H1 (cell line): Measurements from ENCODE around the gene CREBBP. TPM values are rescaled to one million over a fixed set of nuclear protein-coding genes. Genes with fewer than 3 reads are reported as not detected.

ENCODE experiments used
- CTCF ChIA-PET: fragments of 300-600 bp; sonication (Branson Sonifier 250); formaldehyde crosslinking; loops from one replicate; lab custom pipeline; 2021; ENCODE audit not compliant: partially characterized antibody; lab: Charles Lee
- POLR2A ChIA-PET: fragments of 300-600 bp; sonication (Branson Sonifier 250); formaldehyde crosslinking; loops from one replicate; lab custom pipeline; 2021; ENCODE audit warnings: inconsistent platforms; ENCODE audit not compliant: partially characterized antibody; lab: Charles Lee
- DNase-seq, 2 experiments: peaks; one replicate each; pipeline versions ENCODE4 v3.0.0 to v3.0.0-alpha.2; 2010 to 2022; ENCODE audit warnings: low spot score in 2 of 2, low read depth in 1 of 2, mixed read lengths in 1 of 2
- FAIRE-seq: peaks from 2 replicates; lab custom pipeline; 2011; peaks lifted over from hg19 to GRCh38; lab: Jason Lieb, UNC
- H2AFZ ChIP-seq: 2 replicates; pipeline ENCODE4 v1.8.1; 2012; ENCODE audit warnings: low read length, inconsistent platforms
- H2AK5ac ChIP-seq: 2 replicates; pipeline ENCODE4 v1.6.1; 2013; ENCODE audit warnings: low read depth, low read length
- H2BK120ac ChIP-seq: replicated peaks from 2 replicates; pipeline ENCODE3; 2013; ENCODE audit warnings: low read depth, low read length, inconsistent platforms
- H2BK12ac ChIP-seq: 2 replicates; pipeline ENCODE4 v1.6.1; 2013; ENCODE audit warnings: low read depth, low read length
- H2BK15ac ChIP-seq: 2 replicates; pipeline ENCODE4 v1.6.1; 2013; ENCODE audit warnings: low read length
- H2BK20ac ChIP-seq: 2 replicates; pipeline ENCODE4 v1.6.1; 2013; ENCODE audit warnings: low read length
- H2BK5ac ChIP-seq: 2 replicates; pipeline ENCODE4 v1.6.1; 2013; ENCODE audit warnings: low read depth, low read length
- H3K14ac ChIP-seq: 2 replicates; pipeline ENCODE4 v1.6.1; 2013; ENCODE audit warnings: inconsistent platforms; ENCODE audit not compliant: insufficient read length
- H3K18ac ChIP-seq: 2 replicates; pipeline ENCODE4 v1.6.1; 2013; ENCODE audit warnings: low read length; ENCODE audit errors: extremely low read depth
- H3K23ac ChIP-seq: 2 replicates; pipeline ENCODE4 v1.6.1; 2013; ENCODE audit warnings: inconsistent platforms; ENCODE audit not compliant: insufficient read length
- H3K23me2 ChIP-seq: 2 replicates; pipeline ENCODE4 v1.6.1; 2013; ENCODE audit warnings: low read depth, low read length
- H3K27ac ChIP-seq: 2 replicates; pipeline ENCODE4 v1.6.1; 2011; ENCODE audit warnings: low read depth, low read length, inconsistent platforms
- H3K27me3 ChIP-seq, 4 experiments: replicated peaks in 1 of 4; 1 replicate in 1 of 4; 2 replicates in 3 of 4; pipeline versions ENCODE4 v1.6.1 to v1.8.1; 2011 to 2013; ENCODE audit warnings: low read length in 3 of 4, mild to moderate bottlenecking in 3 of 4, inconsistent platforms in 2 of 4, mixed read lengths in 2 of 4, moderate library complexity in 1 of 4; ENCODE audit not compliant: control insufficient read depth in 3 of 4, insufficient read depth in 3 of 4; ENCODE audit errors: extremely low read depth in 1 of 4
- H3K36me3 ChIP-seq, 4 experiments: 2 replicates each; pipeline versions ENCODE4 v1.6.1 to v1.8.1; 2011 to 2013; ENCODE audit warnings: mild to moderate bottlenecking in 4 of 4, low read length in 3 of 4, moderate library complexity in 2 of 4, control low read depth in 1 of 4, inconsistent platforms in 1 of 4; ENCODE audit not compliant: insufficient read depth in 4 of 4, control insufficient read depth in 2 of 4
- H3K4ac ChIP-seq: replicated peaks from 2 replicates; pipeline ENCODE3; 2013; ENCODE audit warnings: low read length, low read depth, mixed read lengths, inconsistent platforms; ENCODE audit not compliant: insufficient read length
- H3K4me1 ChIP-seq, 4 experiments: replicated peaks in 1 of 4; 1 replicate in 1 of 4; 2 replicates in 3 of 4; pipeline versions ENCODE4 v1.6.1 to v1.8.1; 2011 to 2013; ENCODE audit warnings: low read length in 3 of 4, inconsistent platforms in 2 of 4, mixed read lengths in 1 of 4; ENCODE audit not compliant: insufficient read depth in 4 of 4, control insufficient read depth in 3 of 4
- H3K4me2 ChIP-seq, 2 experiments: 2 replicates each; pipeline versions ENCODE4 v1.6.1 to v1.8.1; 2011 to 2013; ENCODE audit warnings: low read depth in 2 of 2, low read length in 2 of 2, control low read depth in 1 of 2, inconsistent platforms in 1 of 2, mild to moderate bottlenecking in 1 of 2; ENCODE audit not compliant: insufficient read depth in 1 of 2
- H3K4me3 ChIP-seq, 4 experiments: fragments of 200-600, 300-600 bp in 1 of 4; sonication (generic), shearing (Covaris generic), sonication (Bioruptor Twin) in 1 of 4; 2 replicates each; pipeline versions ENCODE4 v1.5.1 to v1.8.1; 2011 to 2016; ENCODE audit warnings: low read length in 4 of 4, low read depth in 3 of 4, control low read depth in 2 of 4, inconsistent platforms in 2 of 4, mild to moderate bottlenecking in 2 of 4, mixed read lengths in 1 of 4, moderate library complexity in 1 of 4; ENCODE audit not compliant: insufficient read depth in 2 of 4; ENCODE audit errors: extremely low read depth in 1 of 4
- H3K56ac ChIP-seq: replicated peaks from 2 replicates; pipeline ENCODE3; 2013; ENCODE audit warnings: low read depth, mild to moderate bottlenecking, mixed read lengths, low read length, inconsistent platforms; ENCODE audit not compliant: insufficient read length
- H3K79me1 ChIP-seq: 2 replicates; pipeline ENCODE4 v1.6.1; 2013; ENCODE audit warnings: low read depth, low read length, control low read depth
- H3K79me2 ChIP-seq, 2 experiments: 2 replicates each; pipeline versions ENCODE4 v1.6.1 to v1.8.1; 2012 to 2013; ENCODE audit warnings: low read length in 2 of 2, mild to moderate bottlenecking in 2 of 2, inconsistent platforms in 1 of 2; ENCODE audit not compliant: insufficient read depth in 2 of 2, control insufficient read depth in 1 of 2
- H3K9ac ChIP-seq, 4 experiments: replicated peaks in 1 of 4; 1 replicate in 1 of 4; 2 replicates in 3 of 4; pipeline versions ENCODE4 v1.6.1 to v1.8.1; 2011 to 2013; ENCODE audit warnings: low read depth in 3 of 4, low read length in 3 of 4, control low read depth in 2 of 4, mild to moderate bottlenecking in 2 of 4, moderate library complexity in 2 of 4, inconsistent platforms in 1 of 4; ENCODE audit errors: extremely low read depth in 1 of 4
- H3K9me3 ChIP-seq, 2 experiments: 2 replicates each; pipeline versions ENCODE4 v1.6.1 to v1.8.1; 2012 to 2013; ENCODE audit warnings: mild to moderate bottlenecking in 2 of 2, moderate library complexity in 2 of 2, control low read depth in 1 of 2, inconsistent platforms in 1 of 2, low read depth in 1 of 2, low read length in 1 of 2, mixed read lengths in 1 of 2; ENCODE audit not compliant: insufficient read depth in 2 of 2
- H4K20me1 ChIP-seq, 2 experiments: replicated peaks in 1 of 2; 2 replicates each; pipeline versions ENCODE3 to v1.8.1; 2011 to 2013; ENCODE audit warnings: inconsistent platforms in 2 of 2, low read length in 2 of 2, mild to moderate bottlenecking in 1 of 2; ENCODE audit not compliant: insufficient read depth in 2 of 2, control insufficient read depth in 1 of 2
- H4K5ac ChIP-seq: 2 replicates; pipeline ENCODE4 v1.6.1; 2013; ENCODE audit warnings: low read length, low read depth, mixed read lengths, inconsistent platforms; ENCODE audit not compliant: insufficient read length
- H4K8ac ChIP-seq: 2 replicates; pipeline ENCODE4 v1.8.0; 2013; ENCODE audit warnings: mild to moderate bottlenecking, moderate library complexity, low read length, inconsistent platforms; ENCODE audit not compliant: insufficient read depth; ENCODE audit errors: extremely low read depth
- H4K91ac ChIP-seq: replicated peaks from 2 replicates; pipeline ENCODE3; 2013; ENCODE audit warnings: low read length, mixed read lengths, inconsistent platforms; ENCODE audit not compliant: insufficient read length
- KDM5A ChIP-seq: fragments of 200-600 bp; IDR thresholded peaks from 2 replicates; pipeline ENCODE4 v1.7.1; 2012; ENCODE audit warnings: mild to moderate bottlenecking, low read length, inconsistent platforms, mixed read lengths
- SIN3A ChIP-seq, 2 experiments: IDR thresholded peaks in 1 of 2; conservative IDR thresholded peaks in 1 of 2; 2 replicates each; pipeline ENCODE4 v1.6.1; 2011 to 2012; ENCODE audit warnings: low read length in 2 of 2, improper control_type of control experiment in 1 of 2, low read depth in 1 of 2, mild to moderate bottlenecking in 1 of 2
- TAF1 ChIP-seq: IDR thresholded peaks from 2 replicates; pipeline ENCODE4 v1.6.1; 2011; ENCODE audit warnings: mild to moderate bottlenecking, low read depth, low read length
- WGBS, 2 experiments: shearing (Covaris generic) in 1 of 2; methylation state at CpG; one replicate each; pipeline versions ENCODE4 v1.1.6 to v1.1.7; 2013 to 2015; ENCODE audit warnings: low lambda C conversion rate in 2 of 2, mixed read lengths in 2 of 2, inconsistent platforms in 1 of 2, low coverage in 1 of 2, missing lambda C conversion rate in 1 of 2; ENCODE audit not compliant: insufficient replicate concordance in 2 of 2, insufficient coverage in 1 of 2, insufficient read length in 1 of 2; ENCODE audit errors: extremely low coverage in 1 of 2, missing lambda C conversion rate in 1 of 2; 5-methylcytosine and 5-hydroxymethylcytosine counted together
- polyA plus RNA-seq, 7 experiments: library from polyadenylated mRNA; depleted of rRNA in 3 of 7; stranded (reverse) in 5 of 7; unstranded in 2 of 7; fragments of >200 nt in 5 of 7; fragments of 200-250 nt in 2 of 7; gene quantifications; 1 replicate in 5 of 7; 2 replicates in 1 of 7; 4 replicates in 1 of 7; pipeline versions ENCODE4 v1.2.1 to v1.2.3, GENCODE V29; 2011 to 2013; ENCODE audit warnings: missing spikeins in 2 of 7, mixed read lengths in 2 of 7
- total RNA-seq: library from RNA; stranded (reverse); fragmentation: NEBNext Ultra II Directional; extraction: Animal tissue kit (Norgen Biotek cat#: 25700); gene quantifications from 2 replicates; pipeline ENCODE4 v1.2.1, GENCODE V29; 2021
- TF ChIP-seq, protein P1 (sequence below), 3 experiments: IDR thresholded peaks; 1 replicate in 2 of 3; 2 replicates in 1 of 3; pipeline versions ENCODE4 v1.5.1 to v1.6.1; 2011; ENCODE audit warnings: low read length in 3 of 3, mild to moderate bottlenecking in 3 of 3, inconsistent platforms in 2 of 3, low read depth in 1 of 3, moderate library complexity in 1 of 3; ENCODE audit not compliant: insufficient read depth in 1 of 3; ENCODE audit errors: control extremely low read depth in 1 of 3

The CREBBP gene
- total and polyA plus RNA-seq, 2 of the 8 experiments (the other 6 are each of a cell fraction or from before 2014, with no cell fraction given) = 10.0 to 60.1 TPM

DNA sequence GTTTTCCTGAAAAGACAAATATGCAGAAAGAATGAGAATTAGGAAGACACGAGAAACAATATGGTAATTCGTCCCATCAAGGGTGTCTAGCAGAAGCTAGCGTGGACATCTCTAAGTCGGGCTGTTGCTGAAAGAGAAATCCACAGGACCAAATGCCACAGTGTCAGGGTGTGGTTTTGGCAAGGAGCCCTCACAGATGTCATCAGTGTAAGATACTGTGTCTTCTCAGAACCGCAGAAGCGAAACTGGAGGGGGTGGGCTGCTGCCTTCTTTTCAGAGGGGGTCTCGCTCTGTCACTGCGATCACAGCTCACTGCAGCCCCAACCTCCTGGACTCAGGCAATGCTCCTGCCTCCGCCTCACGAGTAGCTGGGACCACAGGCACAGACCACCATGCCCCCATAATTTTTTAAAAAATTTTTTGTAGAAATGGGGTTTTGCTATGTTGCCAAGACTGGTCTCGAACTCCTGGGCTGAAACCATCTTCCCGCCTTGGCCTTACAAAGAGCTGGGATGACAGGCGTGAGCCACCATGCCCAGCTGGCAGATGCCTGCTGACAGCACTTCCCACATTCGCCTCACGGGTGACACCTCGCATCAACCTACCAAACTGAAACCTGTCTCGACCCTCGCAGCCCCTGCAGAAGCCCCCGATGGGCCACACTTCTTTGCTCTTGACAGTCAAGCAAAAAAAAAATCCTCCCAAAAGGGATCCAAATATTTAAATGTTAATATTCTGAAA, 189.4 kb downstream of the CREBBP start:
- DNase-seq (no peak), FAIRE-seq (no peak)
- no peak overlapping the region for H3K4me3 ChIP-seq
- H2BK120ac ChIP-seq = no peak overlapping the region
- no peak overlapping the region for H4K91ac ChIP-seq
- H2AK5ac ChIP-seq = no peak overlapping the region
- peaks cover 0 to 24% of the 10 kb centered on the region in 2 experiments; a peak in 3 of 4 replicates for H3K79me2 ChIP-seq
- H4K5ac ChIP-seq = no peak overlapping the region
- 0 out of 2 replicates have a peak overlapping the region, but pooled peaks have one; percentile 9 for H2BK12ac ChIP-seq
- no peak overlapping the region for H3K23ac ChIP-seq
- H2BK5ac ChIP-seq = no peak overlapping the region
- no peaks in the 10 kb centered on the region for H3K23me2 ChIP-seq
- 92% methylated on average over 19 of the region's 19 CpGs; no CpG with 5 or more reads in 1 of the 2 experiments for WGBS, 2 experiments
- H3K36me3 ChIP-seq = peaks cover 11 to 32% (median 22%) of the 10 kb centered on the region in 4 experiments; a peak in 7 of 8 replicates
- no peak overlapping the region for H3K56ac ChIP-seq
- H3K4me1 ChIP-seq = no peaks in the 10 kb centered on the region; a peak in 2 of 7 replicates
- H4K8ac ChIP-seq = no peak overlapping the region
- H3K14ac ChIP-seq = no peak overlapping the region
- H3K4ac ChIP-seq = no peak overlapping the region
- H3K27ac ChIP-seq = no peak overlapping the region
- H3K9ac ChIP-seq = no peak overlapping the region
- no peak overlapping the region for H3K4me2 ChIP-seq
- ChIA-PET CTCF (interaction anchor here (0.8 to 3.1 kb wide), 20 partner anchors 9 to 143 kb away, joined by 3 to 28 read pairs (median 4); partner anchors contain the start of gene DNASE1), POLR2A (interaction anchor here (0.7 to 2.0 kb wide), 6 partner anchors 9 to 123 kb away, joined by 3 to 5 read pairs (median 4); partner anchors contain the start of gene TRAP1)
- peaks cover 7 to 10% of the 10 kb centered on the region in 2 experiments for H4K20me1 ChIP-seq
- H2BK20ac ChIP-seq = no peak overlapping the region
- H3K79me1 ChIP-seq = peaks cover 4% of the 10 kb centered on the region; the same call in 1 of the 2 replicates
- H3K18ac ChIP-seq = no peak overlapping the region
- H2AFZ ChIP-seq = no peak overlapping the region
- no peaks in the 10 kb centered on the region for H3K27me3 ChIP-seq
- TF ChIP-seq, protein P1, sequence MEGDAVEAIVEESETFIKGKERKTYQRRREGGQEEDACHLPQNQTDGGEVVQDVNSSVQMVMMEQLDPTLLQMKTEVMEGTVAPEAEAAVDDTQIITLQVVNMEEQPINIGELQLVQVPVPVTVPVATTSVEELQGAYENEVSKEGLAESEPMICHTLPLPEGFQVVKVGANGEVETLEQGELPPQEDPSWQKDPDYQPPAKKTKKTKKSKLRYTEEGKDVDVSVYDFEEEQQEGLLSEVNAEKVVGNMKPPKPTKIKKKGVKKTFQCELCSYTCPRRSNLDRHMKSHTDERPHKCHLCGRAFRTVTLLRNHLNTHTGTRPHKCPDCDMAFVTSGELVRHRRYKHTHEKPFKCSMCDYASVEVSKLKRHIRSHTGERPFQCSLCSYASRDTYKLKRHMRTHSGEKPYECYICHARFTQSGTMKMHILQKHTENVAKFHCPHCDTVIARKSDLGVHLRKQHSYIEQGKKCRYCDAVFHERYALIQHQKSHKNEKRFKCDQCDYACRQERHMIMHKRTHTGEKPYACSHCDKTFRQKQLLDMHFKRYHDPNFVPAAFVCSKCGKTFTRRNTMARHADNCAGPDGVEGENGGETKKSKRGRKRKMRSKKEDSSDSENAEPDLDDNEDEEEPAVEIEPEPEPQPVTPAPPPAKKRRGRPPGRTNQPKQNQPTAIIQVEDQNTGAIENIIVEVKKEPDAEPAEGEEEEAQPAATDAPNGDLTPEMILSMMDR (IDR thresholded peaks at IDR 0.05; ENCODE audit: control extremely low read depth in 1 of 3, insufficient read depth in 1 of 3, low read depth in 1 of 3, low read length in 3 of 3) = peak; percentile 21 to 31 (median 25); a peak in 2 of 4 replicates
- TF ChIP-seq KDM5A (no peak), SIN3A (conservative IDR thresholded peaks at IDR 0.05 in 1 of 2, IDR thresholded peaks at IDR 0.05 in 1 of 2; ENCODE audit: low read depth in 1 of 2, low read length in 2 of 2) (peak; percentile 83 to 86; a peak in 3 of 4 replicates), TAF1 (no peak)
- H3K9me3 ChIP-seq = no peaks in the 10 kb centered on the region
- no peak overlapping the region for H2BK15ac ChIP-seq
